Measurements from ENCODE around the gene NDUFB2. TPM values are rescaled to one million over a fixed set of nuclear protein-coding genes. Genes with fewer than 3 reads are reported as not detected.
A peak's percentile ranks its signal among the peaks of the same experiment; 100 is the strongest.

NDUFB2 gene
- total and polyA plus RNA-seq, 10 donors = 104 to 370 (median 142) TPM

GRCh38 chr7:140680886-140681285 lies 15.6 kb upstream of the NDUFB2 start:
- H3K9me3 ChIP-seq = no peaks in the 10 kb centered on the region
- no peak overlapping the region for H3K4me3 ChIP-seq
- intact Hi-C loops (cut with DNase I; ENCODE audit: low total_unique reads) = no loop called here
- peaks cover 0 to 91% (median 29%) of the 10 kb centered on the region in 6 donors for H3K36me3 ChIP-seq
- TF ChIP-seq POLR2AphosphoS5 (IDR thresholded peaks at IDR 0.05) (no peak), POLR2A (IDR thresholded peaks at IDR 0.05) (no peak)
- TF ChIP-seq, protein P1, sequence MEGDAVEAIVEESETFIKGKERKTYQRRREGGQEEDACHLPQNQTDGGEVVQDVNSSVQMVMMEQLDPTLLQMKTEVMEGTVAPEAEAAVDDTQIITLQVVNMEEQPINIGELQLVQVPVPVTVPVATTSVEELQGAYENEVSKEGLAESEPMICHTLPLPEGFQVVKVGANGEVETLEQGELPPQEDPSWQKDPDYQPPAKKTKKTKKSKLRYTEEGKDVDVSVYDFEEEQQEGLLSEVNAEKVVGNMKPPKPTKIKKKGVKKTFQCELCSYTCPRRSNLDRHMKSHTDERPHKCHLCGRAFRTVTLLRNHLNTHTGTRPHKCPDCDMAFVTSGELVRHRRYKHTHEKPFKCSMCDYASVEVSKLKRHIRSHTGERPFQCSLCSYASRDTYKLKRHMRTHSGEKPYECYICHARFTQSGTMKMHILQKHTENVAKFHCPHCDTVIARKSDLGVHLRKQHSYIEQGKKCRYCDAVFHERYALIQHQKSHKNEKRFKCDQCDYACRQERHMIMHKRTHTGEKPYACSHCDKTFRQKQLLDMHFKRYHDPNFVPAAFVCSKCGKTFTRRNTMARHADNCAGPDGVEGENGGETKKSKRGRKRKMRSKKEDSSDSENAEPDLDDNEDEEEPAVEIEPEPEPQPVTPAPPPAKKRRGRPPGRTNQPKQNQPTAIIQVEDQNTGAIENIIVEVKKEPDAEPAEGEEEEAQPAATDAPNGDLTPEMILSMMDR (IDR thresholded peaks at IDR 0.05 in 8 of 11, conservative IDR thresholded peaks at IDR 0.05 in 3 of 11) = no peak
- 90 to 95% (median 93%) methylated on average over 7 of the region's 7 CpGs for WGBS, 5 donors
- peak; percentile 46 for DNase-seq
- H3K27ac ChIP-seq = no peak overlapping the region
- H3K4me1 ChIP-seq = peaks cover 0 to 19% (median 10%) of the 10 kb centered on the region in 6 donors
- H3K27me3 ChIP-seq (replicated peaks in 1 of 7) = no peaks in the 10 kb centered on the region

DNA sequence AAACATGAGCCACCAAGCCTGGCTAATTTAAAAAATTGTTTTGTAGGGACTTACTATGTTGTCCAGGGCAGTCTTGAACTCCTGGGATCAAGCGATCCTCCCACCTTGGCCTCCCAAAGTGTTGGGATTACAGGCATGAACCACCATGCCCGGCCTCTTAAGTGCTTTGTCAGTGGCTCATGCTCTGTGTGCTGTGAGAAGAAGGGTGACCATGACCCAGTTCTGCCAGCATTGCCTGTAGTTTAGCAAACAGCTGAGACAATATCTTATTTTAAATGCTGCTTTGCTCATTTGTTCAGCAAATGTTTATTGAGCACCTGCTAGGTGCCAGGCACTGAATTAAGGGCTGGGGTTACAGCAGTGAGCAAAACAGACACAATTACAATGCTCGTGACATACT lies 14.7 kb upstream of the NDUFB2 start:
- intact Hi-C loops (cut with DNase I; ENCODE audit: low total_unique reads) = no loop called here
- Histone ChIP-seq H3K4me3 (no peak overlapping the region), H3K9me3 (no peaks in the 10 kb centered on the region), H3K36me3 (peaks cover 0 to 99% (median 29%) of the 10 kb centered on the region in 6 donors), H3K27me3 (replicated peaks in 1 of 7) (no peaks in the 10 kb centered on the region), H3K27ac (no peak overlapping the region), H3K4me1 (peaks cover 0 to 10% (median 1%) of the 10 kb centered on the region in 6 donors)
- 88 to 100% (median 96%) methylated on average over 2 to 3 of the region's 3 CpGs for WGBS, 5 donors
- DNase-seq = peak; percentile 13
- TF ChIP-seq POLR2A (IDR thresholded peaks at IDR 0.05) = no peak
- TF ChIP-seq, protein P1 (IDR thresholded peaks at IDR 0.05 in 8 of 11, conservative IDR thresholded peaks at IDR 0.05 in 3 of 11) = no peak

DNA sequence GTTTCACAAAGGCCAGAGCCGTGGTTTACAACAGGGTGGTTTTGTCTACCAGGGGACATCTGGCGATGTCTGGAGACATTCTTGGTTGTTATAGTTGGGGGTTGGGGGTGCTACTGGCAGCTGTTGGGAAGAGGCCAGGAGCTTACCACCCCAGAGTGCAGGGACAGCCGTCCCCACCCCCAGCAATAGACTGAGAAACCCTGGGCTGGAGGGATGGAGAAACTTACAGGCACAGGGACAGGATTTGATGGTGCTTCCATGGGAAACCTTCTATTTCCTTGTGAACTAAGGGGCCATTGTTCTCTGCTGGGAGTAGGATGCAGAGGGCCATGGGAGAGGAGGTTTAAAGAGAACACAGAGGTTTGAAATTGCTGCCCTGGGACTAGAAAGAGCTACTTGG lies 12.9 kb upstream of the NDUFB2 start:
- no peaks in the 10 kb centered on the region for H3K9me3 ChIP-seq
- H3K36me3 ChIP-seq = peaks cover 0 to 100% (median 35%) of the 10 kb centered on the region in 6 donors
- no peaks in the 10 kb centered on the region for H3K27me3 ChIP-seq (replicated peaks in 1 of 7)
- H3K4me1 ChIP-seq = no peaks in the 10 kb centered on the region
- no peak overlapping the region for H3K27ac ChIP-seq
- intact Hi-C loops (cut with DNase I; ENCODE audit: low total_unique reads) = no loop called here
- peak; percentile 8 for DNase-seq
- TF ChIP-seq POLR2A (IDR thresholded peaks at IDR 0.05) = no peak
- TF ChIP-seq, protein P1 (IDR thresholded peaks at IDR 0.05 in 8 of 11, conservative IDR thresholded peaks at IDR 0.05 in 3 of 11) = no peak
- no peak overlapping the region for H3K4me3 ChIP-seq
- 86 to 95% (median 93%) methylated on average over 3 of the region's 3 CpGs for WGBS, 5 donors

DNA sequence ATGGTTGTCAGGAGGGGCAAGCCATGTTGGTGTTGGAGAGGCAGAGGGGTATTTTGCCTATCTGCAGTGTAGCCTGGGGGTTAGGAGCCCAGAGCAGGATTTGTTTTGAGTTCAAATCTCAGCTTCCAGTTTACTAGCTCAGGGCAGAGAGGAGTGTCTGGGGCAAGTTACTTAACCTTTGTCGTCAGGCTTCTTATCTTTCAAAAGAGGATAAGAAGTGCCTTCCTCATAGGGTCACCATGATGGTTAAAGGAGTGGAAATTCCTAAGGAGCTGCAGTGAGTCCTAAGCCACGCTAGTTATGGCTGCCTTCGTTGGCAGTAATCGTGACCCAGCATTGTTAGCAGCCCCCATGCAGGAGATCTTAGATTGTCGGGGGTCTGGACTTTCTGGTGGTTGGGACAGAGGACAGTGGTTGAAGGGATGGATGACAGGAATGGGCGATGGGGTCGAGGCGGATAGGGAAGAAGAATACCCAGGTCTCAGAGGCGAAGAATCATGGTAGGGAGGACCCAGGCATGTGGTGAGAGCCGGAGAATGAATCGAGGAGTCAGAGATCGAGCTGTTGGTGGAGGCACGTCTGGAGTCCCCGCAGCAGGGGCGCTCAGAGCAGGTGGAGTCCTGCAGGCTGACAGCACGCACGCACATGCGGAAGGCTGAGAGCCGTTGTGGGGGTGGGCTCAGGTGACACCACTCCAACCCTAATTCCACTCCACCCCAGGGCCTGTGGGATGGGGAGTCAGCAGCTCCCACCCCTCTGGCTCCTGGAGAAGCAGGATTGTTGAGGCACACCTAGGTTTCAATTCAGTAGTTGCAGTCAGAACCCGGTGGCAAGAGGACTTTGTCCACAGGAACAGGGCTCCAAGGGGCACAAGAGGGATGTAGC lies 12.2 kb upstream of the NDUFB2 start:
- Histone ChIP-seq H3K4me1 (no peaks in the 10 kb centered on the region), H3K27me3 (replicated peaks in 1 of 7) (no peaks in the 10 kb centered on the region), H3K36me3 (peaks cover 0 to 100% (median 36%) of the 10 kb centered on the region in 6 donors), H3K27ac (no peak overlapping the region), H3K4me3 (no peak overlapping the region), H3K9me3 (no peaks in the 10 kb centered on the region)
- peak; percentile 72 for DNase-seq
- whole genome bisulfite sequencing, 5 donors = 89 to 96% (median 91%) methylated on average over 20 of the region's 20 CpGs
- intact Hi-C loops (cut with DNase I; ENCODE audit: low total_unique reads) = no loop called here
- TF ChIP-seq, protein P1 (IDR thresholded peaks at IDR 0.05 in 8 of 11, conservative IDR thresholded peaks at IDR 0.05 in 3 of 11) = no peak
- no peak for TF ChIP-seq POLR2A (IDR thresholded peaks at IDR 0.05)
- no peak for TF ChIP-seq POLR2AphosphoS5 (IDR thresholded peaks at IDR 0.05)

All from spleen (tissue), 11 donors.